Fibroblast of villous mesenchyme (primary cell): ENCODE results near the gene FLNB. TPM values are rescaled to one million over a fixed set of nuclear protein-coding genes. Genes with fewer than 3 reads are reported as not detected.

Experiments
- DNase-seq: peaks from one replicate; pipeline ENCODE4 v3.0.0-alpha.2; 2010; ENCODE audit warnings: low read depth
- H3K4me3 ChIP-seq: 2 replicates; pipeline ENCODE4 v1.5.1; 2011; ENCODE audit warnings: low read depth, mild to moderate bottlenecking, low read length
- total RNA-seq: library from RNA; depleted of rRNA; stranded (reverse); fragments of >200 nt; gene quantifications from 2 replicates; pipeline ENCODE4 v1.2.3, GENCODE V29; 2012
- TF ChIP-seq, protein P1 (sequence below): IDR thresholded peaks from 2 replicates; pipeline ENCODE4 v1.5.1; 2012; ENCODE audit warnings: low read depth, mild to moderate bottlenecking, low read length; ENCODE audit not compliant: insufficient read depth

Gene FLNB
- total RNA-seq, 1 donor, result 325 TPM

DNA sequence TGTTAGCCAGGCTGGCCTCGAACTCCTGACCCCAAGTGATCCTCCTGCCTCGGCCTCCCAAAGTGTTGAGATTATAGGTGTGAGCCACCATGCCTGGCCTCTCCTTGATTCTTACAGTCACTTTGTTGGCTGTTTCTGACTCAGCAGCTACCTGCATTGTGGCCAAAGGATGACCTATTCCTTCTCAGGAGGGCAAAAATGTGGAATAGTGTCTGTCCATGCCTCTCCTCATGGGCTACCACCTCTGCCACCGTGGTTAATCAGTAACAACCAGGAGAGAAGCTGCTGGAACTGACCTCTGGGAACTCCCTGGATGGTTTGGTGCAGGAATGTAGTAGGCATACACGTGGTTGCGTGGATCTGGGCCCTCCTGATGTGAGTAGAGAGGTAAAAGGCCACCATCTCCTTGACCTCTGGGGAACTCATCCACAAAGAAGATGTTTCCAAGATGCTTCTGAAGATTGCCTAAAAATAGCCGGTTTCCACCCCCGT is 63.3 kb downstream of the FLNB start:
- TF ChIP-seq, protein P1, sequence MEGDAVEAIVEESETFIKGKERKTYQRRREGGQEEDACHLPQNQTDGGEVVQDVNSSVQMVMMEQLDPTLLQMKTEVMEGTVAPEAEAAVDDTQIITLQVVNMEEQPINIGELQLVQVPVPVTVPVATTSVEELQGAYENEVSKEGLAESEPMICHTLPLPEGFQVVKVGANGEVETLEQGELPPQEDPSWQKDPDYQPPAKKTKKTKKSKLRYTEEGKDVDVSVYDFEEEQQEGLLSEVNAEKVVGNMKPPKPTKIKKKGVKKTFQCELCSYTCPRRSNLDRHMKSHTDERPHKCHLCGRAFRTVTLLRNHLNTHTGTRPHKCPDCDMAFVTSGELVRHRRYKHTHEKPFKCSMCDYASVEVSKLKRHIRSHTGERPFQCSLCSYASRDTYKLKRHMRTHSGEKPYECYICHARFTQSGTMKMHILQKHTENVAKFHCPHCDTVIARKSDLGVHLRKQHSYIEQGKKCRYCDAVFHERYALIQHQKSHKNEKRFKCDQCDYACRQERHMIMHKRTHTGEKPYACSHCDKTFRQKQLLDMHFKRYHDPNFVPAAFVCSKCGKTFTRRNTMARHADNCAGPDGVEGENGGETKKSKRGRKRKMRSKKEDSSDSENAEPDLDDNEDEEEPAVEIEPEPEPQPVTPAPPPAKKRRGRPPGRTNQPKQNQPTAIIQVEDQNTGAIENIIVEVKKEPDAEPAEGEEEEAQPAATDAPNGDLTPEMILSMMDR, result no peak
- no peak overlapping the region for H3K4me3 ChIP-seq
- no peak for DNase-seq

DNA sequence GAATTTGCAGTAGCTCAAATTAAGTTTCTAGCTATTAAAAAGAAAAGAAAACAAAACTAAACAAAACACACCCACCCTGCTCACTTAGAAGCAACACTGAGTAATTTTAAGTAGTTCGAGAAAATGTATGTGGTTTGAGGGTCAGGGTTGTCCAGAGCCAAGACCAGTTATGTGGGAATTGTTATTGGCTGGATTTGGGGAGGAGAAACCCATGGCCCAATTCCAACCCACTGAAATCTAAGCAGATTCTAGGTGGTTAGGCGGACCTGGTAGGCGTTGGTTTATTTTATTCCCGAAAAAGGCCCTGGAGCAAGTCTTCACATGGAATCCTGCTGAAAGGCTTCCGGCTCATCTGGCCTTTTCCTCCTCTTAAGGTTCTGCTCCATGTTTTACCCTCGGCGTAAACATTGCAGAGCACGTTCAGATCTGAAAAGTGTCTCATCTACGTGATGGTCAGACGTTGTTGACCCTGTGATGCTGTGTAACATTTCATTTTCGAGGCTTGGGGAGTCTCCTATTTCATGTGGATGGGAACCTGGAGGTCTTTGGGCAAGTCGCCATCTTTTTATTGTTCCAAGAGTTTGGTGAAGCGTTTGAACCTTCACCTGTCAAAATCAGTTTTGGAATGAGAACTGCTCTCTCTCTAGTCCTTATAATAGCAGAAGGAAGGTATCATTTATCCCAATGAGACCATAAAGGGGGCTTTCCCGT is 64.0 kb downstream of the FLNB start:
- peak; percentile 88 for DNase-seq
- no peak overlapping the region for H3K4me3 ChIP-seq
- TF ChIP-seq, protein P1, result no peak

DNA sequence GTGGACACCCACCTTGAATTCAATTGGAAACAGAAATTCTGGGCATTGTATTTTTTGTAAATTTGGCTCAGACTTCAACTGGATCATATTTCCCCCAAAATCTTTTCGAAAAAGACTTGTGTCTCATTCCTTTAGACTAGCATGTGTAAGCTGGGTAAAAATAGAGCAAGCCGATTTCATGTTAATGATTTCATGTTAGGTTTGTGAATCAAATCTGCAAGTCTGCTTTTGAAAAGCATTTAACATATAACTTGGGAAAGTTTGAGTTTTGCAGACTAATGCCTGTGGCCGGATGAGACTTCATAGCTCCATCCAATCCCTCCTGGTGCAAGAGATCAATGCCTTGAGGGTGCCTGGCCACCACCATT is 64.5 kb downstream of the FLNB start:
- no peak overlapping the region for H3K4me3 ChIP-seq
- DNase-seq, result no peak
- TF ChIP-seq, protein P1, result no peak

DNA sequence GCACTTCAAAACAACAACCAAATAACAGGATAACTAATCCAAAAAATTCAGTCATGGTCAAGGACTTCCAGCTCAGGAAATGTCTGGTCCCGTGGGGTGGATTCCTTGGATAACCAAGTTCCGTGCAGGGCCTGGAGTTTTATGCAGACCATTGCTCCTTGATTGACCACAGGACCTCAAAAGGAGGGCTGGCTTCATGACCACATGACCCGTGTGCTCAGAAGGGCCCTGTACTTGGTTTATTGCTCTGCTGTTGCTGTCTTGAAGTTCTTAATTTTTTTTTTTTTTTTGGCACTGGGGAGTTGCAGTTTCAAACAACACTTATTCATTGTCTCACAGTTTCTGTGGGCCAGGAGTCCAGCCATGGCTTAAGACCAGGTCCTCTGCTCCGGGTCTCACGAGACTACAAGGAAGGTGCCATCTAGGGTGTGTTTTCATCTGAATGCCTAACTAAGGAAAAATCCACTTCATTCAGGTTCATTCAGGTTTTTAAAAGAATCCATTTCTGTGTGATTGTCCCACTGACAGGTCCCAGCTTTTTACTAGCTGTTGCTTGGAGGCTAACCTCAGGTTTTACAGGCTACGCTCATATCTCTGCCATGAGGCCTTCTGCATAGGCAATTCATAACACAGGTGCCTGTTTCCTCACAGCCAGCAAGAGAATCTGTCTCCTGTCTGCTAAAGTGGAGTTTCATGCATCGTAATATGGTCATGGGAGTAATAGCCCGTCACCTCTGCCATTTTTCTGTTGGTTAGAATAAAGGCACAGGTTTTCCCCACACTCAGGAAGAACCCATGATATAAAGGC is 65.3 kb downstream of the FLNB start:
- H3K4me3 ChIP-seq, result no peak overlapping the region
- DNase-seq, result peak; percentile 76
- TF ChIP-seq, protein P1, result no peak

DNA sequence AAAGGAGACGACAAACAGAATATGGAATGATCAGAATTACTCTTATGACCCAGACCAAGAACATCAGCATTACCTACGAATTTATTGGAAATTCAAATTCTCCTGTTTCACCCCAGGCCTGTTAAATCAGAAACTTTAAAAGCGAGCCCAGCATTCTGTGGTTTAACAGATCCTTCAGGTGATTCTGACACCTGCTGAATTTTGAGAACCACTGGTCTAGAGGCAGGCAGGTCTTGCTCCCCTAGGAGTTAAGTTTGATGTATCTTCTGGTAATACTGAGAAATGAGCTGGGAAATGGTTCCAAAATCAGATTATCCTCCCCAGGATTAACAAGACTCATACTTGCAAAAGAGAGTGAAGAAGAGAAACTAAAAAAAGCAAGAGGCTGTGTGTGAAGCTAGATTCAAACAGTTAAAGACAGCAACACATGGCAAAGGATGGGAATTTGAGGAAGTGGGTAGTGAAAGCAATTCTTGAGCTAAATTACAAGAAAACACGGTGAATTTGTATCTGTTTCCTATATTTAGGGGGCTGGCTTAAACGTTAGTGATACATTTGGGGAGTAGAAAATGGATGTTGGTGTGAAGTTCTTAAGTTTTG is 66.0 kb downstream of the FLNB start:
- no peak for DNase-seq
- TF ChIP-seq, protein P1, result no peak
- H3K4me3 ChIP-seq, result no peak overlapping the region

DNA sequence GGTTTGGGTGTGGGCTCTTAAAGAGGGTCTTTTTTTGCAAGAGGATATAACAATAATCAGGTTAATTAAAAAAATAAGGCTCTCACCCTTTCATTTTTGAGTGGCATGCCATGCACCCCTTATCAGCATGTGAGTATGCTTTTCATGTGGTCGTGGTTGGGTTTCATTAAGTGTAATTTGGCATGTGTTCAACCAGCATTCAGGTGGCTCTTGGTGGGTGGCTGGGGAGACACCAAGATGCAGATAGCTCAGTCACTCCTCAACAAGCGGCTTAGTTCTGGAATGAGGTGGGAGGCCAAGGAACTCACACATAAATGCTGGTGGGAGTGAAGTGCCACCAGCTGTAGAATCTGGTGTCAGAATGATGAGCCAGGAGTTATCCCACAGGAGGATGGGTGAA is 66.8 kb downstream of the FLNB start:
- TF ChIP-seq, protein P1, result no peak
- H3K4me3 ChIP-seq, result no peak overlapping the region
- no peak for DNase-seq
